HG03060 (cell line): ENCODE data around the gene ADH4.
"Not testable (repeated sequence)": the region's sequence is repeated elsewhere in the genome, so short reads cannot be mapped to it uniquely, and the experiment has no call there.

Experiments used
- ATAC-seq: cut with Tn5 transposase; IDR thresholded peaks from one replicate; pipeline ENCODE4 v1.9.1; 2021; ENCODE audit warnings: low read depth, moderate number of reproducible peaks; ENCODE audit not compliant: unreplicated experiment

ADH4 gene

GRCh38 chr4:99135541-99136162, 8.4 kb downstream of the ADH4 start:
- ATAC-seq = no peak

DNA sequence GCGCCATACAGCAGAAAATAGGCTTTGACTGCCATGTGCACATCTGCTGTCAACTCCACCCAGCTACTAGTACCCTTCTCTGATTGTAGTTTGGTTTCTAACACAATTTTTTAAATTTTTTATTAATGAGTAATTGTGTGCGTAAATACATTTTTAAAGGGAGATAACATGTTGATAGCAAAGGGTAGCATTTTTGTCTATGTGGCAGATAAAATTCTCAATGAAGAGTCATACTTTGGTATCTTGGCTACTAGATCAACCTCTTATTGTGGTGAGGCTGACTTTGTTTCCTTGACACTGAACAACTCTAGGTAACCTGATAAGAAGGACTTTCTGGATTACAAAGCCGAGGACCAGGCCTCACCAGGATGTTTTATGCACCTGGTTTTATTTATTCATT, 9.5 kb downstream of the ADH4 start:
- no peak for ATAC-seq

- ATAC-seq = no peak
Measured at GRCh38 chr4:99131378-99131777, 12.7 kb downstream of the ADH4 start.

- ATAC-seq = no peak
Measured at GRCh38 chr4:99126376-99126775, 17.7 kb downstream of the ADH4 start.

GRCh38 chr4:99121008-99121407, 23.1 kb downstream of the ADH4 start:
- no peak for ATAC-seq

GRCh38 chr4:99120501-99120900, 23.6 kb downstream of the ADH4 start:
- ATAC-seq = no peak

GRCh38 chr4:99117876-99118693, 26.0 kb downstream of the ADH4 start:
- ATAC-seq = no peak

DNA sequence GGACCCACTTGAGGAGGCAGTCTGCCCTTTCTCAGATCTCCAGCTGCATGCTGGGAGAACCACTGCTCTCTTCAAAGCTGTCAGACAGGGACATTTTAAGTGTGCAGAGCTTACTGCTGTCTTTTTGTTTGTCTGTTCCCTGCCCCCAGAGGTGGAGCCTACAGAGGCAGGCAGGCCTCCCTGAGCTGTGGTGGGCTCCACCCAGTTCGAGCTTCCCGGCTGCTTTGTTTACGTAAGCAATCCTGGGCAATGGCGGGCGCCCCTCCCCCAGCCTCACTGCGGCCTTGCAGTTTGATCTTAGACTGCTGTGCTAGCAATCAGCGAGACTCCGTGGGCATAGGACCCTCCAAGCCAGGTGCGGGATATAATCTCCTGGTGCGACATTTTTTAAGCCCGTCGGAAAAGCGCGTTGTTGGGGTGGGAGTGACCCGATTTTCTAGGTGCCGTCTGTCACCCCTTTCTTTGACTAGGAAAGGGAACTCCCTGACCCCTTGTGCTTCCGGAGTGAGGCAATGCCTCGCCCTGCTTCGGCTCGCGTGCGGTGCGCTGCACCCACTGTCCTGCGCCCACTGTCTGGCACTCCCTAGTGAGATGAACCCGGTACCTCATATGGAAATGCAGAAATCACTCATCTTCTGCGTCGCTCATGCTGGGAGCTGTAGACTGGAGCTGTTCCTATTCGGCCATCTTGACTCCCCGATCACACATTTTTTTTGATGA, 26.8 kb downstream of the ADH4 start:
- not testable (repeated sequence) for ATAC-seq

DNA sequence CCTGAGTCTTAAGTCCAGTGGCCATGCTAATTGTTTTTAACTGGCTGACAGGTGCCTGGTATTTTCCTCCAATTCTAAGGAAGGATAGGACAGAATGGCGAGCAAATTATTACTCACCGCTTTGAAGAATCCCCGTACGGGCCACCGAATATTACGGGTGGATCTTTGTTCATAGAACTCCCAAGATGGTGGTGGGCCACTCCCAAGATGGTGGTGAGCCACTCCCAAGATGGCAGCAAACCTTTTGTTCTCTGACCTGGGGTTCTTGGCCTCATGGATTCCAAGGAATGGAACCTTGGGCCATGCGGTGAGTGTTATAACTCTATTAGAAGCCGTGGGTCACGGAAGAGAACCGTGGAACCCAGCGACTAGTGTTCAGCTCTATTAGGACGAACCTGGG, 34.8 kb downstream of the ADH4 start:
- ATAC-seq = not testable (repeated sequence)

- no peak for ATAC-seq
Measured at GRCh38 chr4:99104153-99104552, 39.9 kb downstream of the ADH4 start.

- ATAC-seq = no peak
Measured at GRCh38 chr4:99103166-99103565, 40.9 kb downstream of the ADH4 start.

DNA sequence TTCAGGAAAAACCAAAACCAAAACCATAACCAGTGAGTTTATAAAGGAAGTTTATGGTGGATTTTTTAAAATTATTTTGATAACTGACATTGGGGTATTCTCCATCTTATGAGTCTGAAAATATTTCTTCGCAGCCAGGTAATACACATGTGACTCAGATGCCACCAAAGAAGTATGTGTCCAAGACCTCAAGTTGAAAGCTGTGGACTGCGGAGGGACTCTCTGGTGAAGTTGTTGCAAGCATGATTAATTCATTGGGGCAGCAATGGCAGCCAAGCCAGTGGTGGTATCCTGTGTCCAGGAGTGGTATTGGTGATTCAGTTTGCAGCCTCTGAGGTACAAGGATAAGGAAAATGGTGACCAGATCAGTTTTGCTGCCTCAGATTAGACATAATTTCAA, 41.5 kb downstream of the ADH4 start:
- ATAC-seq = no peak

DNA sequence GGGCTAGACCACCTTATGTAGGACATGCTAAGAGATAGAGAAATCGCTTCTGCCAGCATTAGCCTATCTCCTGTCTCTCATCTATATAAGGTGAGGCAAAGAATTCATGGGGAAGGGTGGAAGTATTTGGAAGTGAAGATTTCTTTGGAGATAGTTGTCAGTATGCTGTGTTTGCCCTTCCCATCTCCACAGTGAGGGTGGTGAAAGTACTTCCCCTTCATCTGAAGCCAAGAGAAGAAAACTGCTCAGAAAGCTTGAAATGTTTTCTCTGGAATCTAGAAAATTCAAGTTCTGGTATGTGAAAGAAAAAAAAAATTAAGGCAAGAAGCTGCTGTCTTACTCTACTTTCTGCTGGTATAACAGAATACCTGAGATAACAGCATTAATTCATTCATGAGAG, 43.2 kb downstream of the ADH4 start:
- no peak for ATAC-seq

DNA sequence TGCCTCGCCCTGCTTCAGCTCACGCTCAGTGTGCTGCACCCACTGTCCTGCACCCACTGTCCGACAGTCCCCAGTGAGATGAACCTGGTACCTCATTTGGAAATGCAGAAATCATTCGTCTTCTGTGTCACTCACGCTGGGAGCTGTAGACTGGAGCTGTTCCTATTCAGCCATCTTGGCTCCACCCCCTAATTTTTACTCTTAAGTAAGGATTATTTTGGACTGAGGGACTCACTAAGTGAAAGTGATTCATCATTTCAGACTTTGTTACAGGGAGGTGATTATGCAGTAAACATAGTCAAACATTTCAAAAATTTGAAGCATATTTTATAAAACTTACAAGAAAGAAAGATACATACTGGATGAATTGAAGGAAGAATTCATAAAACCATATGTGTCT, 44.3 kb downstream of the ADH4 start:
- ATAC-seq = not testable (repeated sequence)

GRCh38 chr4:99099311-99099710, 44.8 kb downstream of the ADH4 start:
- no peak for ATAC-seq

GRCh38 chr4:99091841-99092240, 52.3 kb downstream of the ADH4 start:
- ATAC-seq = not testable (repeated sequence)

DNA sequence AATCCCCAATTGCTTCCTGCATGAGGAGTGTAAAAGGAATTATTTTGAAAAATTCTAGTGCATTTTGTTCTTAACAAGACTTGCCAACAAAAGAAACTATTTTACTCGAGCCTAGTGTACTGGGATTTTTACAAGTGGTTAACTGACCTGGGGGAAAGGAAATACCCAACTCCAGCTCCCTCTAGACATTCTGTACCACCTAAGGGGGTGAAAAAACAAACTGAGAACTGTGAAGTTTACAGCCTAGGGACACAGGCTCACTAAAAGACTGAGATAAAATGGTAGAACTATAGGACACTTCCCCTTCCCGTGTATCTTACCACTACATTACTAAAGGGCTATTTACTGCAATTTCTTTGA, 52.9 kb downstream of the ADH4 start:
- no peak for ATAC-seq

DNA sequence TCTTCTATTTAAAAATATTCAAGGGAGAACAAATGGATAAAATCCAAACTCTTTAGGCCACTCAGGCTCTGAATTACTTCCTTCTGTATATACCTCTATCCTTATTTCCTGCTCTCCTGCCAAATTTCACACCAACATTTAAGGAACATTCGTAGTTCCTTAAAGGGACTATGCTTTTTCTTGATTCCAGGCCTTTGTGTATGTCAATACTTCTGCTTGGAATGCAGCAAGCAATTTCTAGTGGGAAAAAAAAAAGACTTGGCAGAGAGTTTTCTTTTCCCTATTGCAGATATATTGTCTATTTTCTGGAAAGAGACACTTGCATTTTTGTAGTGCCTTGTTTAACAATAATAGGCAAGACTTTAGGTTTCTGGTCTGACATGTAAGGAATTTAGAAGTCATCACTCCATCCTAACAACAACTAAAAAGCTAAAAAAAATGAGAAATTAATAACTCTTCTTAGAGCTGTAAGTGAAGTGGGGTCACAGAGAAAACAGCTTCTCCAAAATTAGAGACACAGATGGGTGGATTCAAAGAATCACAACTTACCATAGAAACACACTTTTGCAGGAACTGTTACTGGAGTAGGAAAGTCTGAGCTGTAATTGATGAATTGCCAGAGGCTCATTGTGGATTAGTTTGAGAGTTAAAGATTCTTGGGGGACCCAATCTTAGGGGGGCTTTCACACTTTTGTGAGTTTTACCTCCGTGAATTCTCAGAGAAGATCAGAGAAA, 53.4 kb downstream of the ADH4 start:
- no peak for ATAC-seq

- ATAC-seq = peak; percentile 63
Measured at GRCh38 chr4:99088481-99089365, 55.4 kb downstream of the ADH4 start, which contains the start of gene ADH5. ADH5 (minus strand) TSS chr4:99088788; CDS start chr4:99088700, 88 bp downstream.

DNA sequence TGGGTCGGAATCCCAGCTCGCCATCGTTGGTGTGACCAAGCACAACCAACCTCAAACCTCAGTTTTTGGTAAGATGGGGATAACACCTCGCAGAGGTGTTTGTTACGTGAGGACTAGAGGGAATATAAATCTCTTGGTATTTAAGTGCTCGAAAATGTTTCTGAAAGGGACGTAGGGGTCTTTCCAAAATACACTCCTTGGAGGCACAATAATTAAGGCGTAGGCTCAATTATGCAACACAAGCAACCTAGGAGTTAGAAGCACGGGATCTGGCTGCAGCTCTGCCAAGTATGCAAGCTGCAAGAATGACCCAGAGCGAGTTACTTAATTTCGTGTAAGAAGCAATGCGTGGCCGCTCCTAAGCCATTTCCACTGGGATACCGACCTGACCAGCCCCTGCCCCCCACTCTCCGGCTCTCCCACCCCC, 56.1 kb downstream of the ADH4 start:
- ATAC-seq = peak; percentile 26
